ENCODE measurements around the gene SF3A2.

The SF3A2 gene

DNA sequence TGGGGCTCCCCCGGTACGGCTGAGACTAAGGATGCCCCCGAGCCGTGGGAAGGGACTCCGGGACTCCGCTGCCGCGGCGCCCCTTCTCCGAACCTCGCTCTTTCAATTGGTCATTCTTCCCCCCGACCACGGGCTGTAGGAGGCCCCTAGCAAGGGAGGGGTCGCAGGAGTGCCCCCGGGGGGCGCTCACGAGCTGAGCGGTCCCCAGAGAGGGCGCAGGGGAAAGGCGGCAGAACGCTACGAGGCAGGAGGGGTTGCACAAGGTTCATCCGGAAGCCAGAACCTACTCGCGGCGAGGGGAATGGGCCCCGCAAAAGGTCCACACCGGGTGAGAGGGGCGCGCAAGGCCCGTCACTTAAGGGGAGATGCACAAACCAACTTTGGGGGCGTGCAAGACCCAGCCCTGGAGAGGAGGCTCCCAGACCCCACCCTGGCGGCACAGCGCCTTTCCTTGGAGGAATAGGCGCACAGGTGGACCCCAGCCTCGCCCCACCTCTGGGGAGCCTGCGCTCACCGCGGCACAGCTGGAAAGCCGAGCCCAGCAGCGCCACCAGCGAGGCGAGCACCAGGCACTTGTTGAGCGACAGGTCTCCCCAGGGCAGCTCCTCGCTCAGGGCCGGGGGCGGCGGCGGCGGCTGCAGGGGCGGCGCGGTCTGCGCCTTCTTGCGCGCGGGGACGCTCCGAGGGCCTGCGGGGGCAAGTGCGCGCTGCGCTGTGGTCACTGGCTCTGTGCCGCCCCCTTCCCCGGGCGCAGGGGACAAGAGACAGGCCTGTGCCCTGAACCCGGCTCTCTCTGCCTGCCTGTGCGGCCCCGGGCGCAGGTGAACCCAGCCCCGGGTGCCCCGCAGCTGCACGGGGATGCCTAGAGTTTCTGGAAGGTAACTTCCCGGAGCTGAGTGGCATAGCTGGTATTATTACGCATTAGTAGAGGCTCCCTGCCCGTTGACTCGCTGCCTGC lies 16.8 kb downstream of the SF3A2 start:
- no peak for DNase-seq (ENCODE audit: low spot score)

DNA sequence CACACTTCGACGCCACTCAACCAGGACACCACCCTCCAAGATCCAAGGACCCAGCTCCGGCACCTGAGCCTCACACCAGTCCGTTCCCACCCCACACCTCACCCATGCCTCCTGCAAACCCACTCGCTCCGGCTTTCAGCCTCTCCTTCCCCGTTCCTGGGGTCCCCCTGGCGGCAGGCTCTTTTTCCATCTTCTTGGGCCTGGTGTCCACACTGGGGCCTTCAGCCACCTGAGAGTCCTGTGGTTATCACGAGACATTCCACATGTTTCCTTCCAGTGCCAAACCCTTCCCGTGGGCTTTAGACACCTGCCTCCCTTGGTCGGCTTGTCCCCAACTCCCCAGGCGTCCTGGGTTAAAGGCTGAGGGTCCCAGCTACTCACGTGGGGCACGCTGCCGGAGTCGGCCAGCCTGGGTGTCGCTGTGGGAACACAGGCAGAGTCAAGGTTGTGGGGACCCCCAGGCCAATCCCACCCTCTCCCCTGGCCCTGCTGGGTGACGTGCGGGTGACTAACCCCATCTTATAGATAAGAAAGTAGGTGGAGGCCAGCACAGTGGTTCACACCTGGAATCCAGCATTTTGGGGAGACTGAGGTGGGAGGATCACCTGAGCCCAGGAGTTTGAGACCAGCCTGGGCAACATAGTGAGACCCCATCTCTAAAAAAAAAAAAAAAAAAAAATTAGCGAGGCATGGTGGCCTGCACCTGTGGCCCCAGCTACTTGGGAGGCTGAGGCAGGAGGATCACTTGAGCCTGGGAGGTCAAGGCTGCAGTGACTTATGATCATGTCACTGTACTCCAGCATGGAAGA lies 17.6 kb downstream of the SF3A2 start:
- no peak for DNase-seq (ENCODE audit: low spot score)

DNA sequence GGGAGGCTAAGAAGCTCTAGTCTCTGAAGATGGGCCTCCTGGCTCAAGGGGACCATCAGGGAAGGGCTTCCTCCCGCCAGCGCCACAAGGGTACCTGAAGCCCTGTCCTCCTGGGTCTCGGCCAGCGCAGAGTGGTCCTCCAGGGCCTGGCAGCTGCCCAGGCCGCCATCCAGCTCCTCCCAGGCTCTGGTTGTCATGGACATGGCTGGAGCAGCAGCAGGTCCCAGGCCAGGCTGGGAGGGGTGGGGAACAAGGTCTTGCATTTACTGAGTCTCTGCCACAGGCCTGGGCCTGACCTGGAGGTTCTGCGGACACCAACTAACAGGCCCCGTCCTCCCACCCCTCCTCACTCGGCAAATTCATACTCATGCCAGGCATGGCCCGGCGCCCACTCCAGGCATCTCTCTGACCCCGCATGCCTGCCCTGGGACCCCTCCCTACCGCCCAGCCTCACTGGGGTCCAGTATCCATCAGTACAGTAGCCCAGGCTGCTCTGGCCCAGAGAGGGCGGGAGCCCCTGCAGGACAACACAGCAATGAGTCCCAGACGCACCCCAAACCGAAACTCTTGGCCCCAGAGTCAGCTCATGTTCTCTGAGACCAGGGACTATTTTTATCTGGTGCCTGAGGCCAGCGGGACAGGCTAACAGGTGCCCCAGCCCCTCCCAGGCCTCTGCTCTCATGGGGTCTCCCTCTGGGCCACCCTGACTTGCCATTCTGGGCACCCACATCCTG lies 18.7 kb downstream of the SF3A2 start:
- DNase-seq (ENCODE audit: low spot score): no peak

DNA sequence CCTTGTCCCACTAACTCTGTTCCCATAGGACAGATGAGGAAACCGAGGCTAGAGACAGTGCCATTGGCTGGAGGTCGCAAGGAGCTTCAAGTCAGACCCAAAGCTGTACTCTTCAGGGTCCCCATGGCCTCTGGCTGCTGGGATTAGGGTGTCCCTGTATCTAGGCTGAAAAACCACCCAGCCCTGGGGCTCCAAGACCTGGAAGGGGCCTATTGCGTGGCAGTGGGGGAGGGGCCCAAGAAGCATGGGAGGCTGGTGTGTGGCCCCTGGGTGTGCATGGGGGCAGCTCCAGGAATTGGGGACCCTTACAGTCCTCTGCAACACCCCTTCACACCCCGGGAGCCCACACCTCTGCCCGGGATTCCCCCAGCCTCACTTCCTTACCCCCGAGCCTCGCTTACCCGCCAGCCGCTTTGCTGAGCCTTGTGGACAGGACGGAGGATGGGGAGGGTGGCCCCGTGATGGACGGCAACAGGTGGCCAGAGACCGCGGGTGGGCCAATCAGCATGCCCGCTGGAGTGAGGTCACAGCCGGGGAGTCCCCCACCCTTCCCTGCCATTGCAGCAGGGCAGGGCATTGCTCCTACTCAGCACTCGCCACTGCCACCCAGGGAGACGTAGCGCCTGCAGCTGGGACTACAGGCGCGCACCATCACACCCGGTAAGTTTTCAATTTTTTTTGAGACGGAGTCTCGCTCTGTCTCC lies 19.5 kb downstream of the SF3A2 start, which contains the start of gene JSRP1:
Gene JSRP1, minus strand, starts transcription at position 436 of the 704 bp plus-strand sequence. CDS start 1,103 bp downstream, outside the sequence.
- DNase-seq (ENCODE audit: low spot score): peak; percentile 56

DNA sequence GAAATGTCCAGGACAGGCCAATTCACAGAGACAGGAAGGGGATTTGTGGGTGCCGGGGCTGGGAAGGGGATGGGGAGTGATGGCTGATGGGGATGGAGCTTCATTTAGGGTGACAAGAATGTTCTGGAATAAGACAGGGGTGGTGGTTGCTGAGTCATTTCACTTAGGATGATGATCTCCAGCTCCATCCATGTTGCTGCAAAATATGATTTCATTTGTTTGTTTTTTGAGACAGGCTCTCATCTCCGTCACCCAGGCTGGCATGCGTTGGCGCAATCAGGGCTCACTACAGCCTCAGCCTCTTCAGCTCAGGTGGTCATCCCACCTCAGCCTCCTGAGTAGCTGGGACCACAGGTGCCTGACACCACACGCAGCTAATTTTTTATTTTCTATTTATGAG lies 22.7 kb downstream of the SF3A2 start:
- no peak for DNase-seq (ENCODE audit: low spot score)

DNA sequence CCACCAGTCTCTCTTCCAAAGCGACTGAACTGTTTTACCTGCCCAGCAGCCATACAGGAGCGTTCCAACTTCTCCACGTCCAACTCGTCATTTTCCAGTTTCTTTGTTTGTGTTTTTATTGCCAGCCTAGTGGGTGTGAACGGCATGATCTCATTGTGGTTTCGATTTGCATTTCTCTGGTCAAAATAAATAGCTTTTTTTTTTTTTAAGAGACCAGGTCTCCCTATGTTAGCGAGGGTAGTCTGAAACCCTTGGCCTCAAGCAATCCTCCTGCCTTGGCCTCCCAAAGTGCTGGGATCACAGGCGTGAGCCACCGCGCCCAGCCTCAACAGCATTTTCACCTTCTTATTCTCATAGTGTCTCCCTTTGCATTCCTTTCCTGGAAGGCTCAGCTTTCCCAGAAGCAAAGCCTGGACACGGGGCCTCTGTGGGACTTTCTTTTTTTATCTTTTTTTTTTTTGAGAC lies 23.7 kb downstream of the SF3A2 start:
- no peak for DNase-seq (ENCODE audit: low spot score)

DNA sequence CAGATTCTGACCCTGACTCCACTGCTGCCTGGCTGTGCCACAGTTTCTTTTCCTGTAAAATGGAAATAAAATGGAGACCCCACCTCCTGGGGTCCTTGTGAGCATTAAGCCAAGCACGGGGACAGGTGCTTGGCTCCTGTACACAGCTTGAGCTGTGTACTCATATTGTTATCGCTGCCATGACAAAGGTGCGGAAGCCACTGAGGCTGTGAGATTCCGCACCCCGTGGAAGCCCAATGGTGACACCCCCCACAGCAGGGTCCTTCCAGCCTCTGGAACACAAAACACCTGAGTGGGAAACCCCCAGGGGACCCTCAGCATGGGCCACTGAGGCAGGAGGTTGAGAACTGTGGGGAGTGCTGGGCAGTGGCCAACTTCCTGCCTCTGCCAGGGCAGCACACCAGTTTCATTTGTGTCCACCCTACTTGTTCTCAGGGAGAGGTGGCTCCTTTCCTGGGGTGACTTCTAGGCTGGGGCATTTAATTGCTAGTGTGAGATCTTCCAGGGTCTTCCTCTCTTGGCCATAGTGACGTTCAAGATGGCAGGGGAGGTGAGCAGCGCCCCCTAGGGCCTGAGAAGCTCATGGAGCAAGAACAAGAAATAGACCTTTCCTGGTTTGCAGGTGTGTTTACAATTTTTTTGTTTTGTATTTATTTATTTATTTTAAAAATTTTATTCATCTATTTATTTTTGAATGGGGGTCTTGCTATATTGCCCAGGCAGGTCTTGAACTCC lies 25.0 kb downstream of the SF3A2 start:
- DNase-seq (ENCODE audit: low spot score): peak; percentile 31

DNA sequence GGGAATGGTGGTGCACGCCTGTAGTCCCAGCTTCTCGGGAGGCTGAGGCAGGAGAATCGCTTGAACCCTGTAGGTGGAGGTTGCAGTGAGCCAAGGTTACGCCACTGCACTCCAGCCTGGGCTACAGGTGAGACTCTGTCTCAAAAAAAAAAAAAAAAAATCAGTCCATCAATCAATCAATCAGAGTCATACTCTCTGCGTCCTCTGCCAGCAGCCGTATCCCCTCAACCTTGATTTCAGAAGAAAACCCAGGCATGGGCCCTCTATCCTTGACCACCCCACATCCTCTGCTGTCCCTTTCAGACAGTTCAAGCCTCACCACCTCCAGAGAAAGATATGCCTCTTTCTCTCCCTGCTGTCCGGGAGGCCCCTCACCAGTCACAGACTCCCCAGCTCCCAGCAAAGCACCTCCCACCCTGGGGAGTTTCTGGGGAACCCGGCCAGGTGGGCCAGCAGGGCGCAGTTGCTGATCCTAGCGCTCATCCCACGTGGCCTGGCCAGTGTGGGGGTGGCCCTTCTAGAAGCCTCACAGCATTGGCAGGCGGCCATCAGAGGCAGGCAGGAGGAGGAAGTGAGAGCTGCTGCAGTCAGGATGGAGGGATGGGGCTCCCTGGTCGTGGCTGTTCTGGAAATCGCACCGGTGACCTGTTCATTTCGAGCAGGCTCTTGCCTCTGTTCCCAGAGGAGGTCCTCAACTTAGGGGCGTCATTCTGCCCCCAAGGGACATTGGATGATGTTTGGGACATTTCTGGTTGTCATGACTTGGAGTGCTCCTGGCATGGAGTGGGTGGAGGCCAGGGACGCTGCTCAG lies 29.8 kb downstream of the SF3A2 start:
- peak; percentile 71 for DNase-seq (ENCODE audit: low spot score)

DNA sequence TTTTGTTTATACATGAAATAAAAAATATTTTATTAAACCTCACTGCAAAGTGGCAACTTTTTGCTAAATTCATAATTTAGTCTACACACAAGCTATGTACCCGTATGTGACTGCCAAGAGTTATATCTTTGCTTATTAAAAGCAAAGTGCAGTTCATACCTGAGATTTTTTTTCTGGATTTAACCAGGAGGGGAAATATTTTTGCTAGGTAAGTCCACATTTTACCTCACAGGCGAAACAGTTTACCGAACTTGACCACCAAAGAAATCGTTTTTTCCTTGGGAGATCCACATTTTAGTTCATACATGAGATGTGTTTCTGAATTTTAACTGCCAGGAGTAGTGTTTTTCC lies 31.8 kb downstream of the SF3A2 start:
- DNase-seq (ENCODE audit: low spot score): no peak

DNA sequence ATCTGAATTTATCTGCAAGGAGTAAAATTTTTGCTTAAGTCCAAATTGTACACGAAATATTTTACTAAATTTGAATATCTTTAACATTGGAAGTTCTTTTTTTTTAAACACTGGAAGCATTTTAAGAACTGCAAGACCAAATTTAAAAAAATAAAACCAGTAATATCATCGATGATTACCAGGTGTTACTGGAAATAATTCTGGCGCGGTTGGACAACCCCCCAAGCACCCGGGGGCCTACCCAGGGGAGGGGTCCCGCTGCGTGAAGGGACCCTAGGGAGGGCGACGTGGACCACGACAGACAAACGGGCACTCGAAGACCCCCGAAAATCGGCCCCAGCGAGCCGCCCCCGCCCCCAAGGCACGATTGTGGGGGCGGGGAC lies 32.2 kb downstream of the SF3A2 start:
- no peak for DNase-seq (ENCODE audit: low spot score)

DNA sequence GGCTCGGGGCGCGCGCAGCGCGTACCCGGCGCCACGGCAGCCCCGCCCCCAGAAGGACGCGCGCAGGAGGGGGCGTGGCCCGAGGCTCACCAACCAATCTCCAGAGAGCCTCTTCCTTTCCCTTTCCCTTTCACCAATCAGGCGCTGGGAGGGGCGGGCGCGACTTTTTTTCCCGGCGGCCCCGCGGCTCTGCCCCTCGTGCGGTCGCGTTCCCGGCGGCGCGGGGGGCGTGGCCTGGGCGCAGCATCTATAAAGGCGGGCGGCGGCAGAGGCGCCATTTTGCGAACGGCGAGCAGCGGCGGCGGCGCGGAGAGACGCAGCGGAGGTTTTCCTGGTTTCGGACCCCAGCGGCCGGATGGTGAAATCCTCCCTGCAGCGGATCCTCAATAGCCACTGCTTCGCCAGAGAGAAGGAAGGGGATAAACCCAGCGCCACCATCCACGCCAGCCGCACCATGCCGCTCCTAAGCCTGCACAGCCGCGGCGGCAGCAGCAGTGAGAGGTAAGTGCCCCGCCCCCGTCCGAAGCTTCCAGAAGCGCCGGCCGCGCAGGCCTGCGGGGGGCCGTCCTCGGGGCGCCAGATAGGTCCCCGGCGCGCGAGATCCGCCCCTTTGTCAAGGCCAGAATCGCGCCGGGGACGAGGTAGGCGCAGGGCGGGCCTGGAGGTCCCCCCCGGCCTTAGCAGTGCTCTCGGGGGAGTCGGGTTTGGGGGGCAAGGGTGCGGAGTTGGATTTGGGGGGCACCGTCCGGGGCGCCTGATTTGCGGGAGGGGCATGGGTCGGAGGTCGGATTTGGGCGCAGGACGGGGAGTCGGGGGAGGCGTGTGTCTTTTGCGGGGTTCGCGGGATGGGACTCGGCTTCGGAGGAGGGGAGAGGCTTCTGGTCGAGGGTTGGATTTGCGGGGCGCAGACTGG lies 32.9 kb downstream of the SF3A2 start:
- peak; percentile 97 for DNase-seq (ENCODE audit: low spot score)

DNA sequence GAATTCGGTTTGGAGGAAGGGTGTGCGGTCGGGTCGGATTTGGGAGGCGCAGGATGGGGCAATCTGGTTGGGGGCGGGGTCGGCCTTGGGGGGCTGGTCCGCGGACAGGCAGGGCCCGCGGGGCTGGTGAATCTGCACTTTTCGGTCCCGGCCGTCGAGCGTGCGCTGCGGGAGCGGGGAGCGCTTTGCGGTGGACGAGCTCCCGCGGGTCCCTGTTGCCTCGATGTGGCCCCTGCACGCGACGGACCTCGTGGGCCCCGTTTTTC lies 33.5 kb downstream of the SF3A2 start:
- no peak for DNase-seq (ENCODE audit: low spot score)

DNA sequence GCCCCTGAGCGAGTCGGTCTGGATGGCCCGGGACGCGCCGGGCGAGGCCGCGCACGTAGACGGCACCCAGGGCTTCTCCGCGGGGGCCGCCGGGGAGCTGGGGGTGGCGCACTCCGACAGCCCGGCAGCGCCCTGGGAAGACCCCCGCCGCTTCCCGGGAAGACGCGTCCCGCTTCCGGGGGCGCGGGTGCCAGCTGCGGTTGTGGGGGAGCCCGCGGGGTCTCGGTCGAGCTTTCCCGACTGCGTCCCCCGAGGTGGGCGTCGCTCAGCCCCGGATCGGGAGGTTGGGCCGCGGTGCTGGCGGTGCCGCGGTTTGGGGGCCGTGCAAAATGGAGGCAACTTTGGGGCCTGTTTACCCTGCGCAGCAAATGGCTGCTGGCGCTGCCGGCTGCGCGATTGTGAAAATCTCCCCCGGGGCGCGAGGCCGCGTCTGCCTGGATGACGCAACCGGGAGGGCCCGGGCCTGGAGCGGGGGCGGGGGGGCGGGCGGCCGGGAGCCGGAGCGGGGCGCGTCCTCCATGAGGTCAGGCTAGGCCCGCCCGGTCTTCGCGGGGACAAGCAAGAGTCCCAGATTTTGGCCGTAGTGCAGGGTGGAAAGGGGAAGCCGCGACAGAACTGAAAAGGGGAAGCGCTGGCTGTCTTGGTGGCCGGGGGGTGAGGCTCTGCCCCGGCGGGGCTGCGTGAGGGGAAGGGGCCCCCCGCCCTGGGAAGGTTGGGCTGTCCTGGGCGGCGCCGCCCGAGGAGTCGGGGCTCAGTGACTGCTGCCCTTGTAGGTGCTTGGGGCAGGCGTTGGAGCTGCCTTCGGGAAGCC lies 34.0 kb downstream of the SF3A2 start:
- DNase-seq (ENCODE audit: low spot score): peak; percentile 82

DNA sequence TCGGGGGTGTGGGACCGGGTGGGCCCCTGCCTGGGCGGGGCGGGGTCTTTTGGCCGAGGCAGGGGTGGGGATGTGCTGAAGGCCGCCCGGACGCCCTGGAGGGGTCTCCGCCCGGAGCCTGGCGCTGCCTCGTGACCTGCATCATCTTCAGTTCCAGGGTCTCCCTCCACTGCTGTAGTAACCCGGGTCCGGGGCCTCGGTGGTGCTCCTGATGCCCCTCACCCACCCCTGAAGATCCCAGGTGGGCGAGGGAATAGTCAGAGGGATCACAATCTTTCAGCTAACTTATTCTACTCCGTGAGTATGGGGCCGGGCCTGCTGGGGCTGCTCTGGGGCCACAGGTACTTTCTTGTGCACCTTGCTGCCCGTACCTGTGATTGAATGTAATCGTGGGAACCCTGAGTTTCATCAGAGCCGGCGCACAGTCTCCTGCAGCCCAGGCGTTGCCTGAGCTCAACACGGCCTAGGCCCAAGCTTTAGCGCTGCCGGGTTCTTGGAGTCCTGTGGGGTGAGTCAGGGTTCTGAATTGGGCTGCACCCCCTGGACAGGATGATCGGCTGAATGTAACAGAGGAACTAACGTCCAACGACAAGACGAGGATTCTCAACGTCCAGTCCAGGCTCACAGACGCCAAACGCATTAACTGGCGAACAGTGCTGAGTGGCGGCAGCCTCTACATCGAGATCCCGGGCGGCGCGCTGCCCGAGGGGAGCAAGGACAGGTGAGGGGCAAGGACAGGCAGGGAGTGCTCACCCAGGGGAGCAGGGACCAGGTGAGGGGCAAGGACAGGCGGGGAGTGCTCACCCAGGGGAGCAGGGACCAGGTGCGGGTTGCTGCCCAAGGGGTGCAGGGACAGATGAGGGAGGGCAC lies 34.8 kb downstream of the SF3A2 start:
- peak; percentile 82 for DNase-seq (ENCODE audit: low spot score)

DNA sequence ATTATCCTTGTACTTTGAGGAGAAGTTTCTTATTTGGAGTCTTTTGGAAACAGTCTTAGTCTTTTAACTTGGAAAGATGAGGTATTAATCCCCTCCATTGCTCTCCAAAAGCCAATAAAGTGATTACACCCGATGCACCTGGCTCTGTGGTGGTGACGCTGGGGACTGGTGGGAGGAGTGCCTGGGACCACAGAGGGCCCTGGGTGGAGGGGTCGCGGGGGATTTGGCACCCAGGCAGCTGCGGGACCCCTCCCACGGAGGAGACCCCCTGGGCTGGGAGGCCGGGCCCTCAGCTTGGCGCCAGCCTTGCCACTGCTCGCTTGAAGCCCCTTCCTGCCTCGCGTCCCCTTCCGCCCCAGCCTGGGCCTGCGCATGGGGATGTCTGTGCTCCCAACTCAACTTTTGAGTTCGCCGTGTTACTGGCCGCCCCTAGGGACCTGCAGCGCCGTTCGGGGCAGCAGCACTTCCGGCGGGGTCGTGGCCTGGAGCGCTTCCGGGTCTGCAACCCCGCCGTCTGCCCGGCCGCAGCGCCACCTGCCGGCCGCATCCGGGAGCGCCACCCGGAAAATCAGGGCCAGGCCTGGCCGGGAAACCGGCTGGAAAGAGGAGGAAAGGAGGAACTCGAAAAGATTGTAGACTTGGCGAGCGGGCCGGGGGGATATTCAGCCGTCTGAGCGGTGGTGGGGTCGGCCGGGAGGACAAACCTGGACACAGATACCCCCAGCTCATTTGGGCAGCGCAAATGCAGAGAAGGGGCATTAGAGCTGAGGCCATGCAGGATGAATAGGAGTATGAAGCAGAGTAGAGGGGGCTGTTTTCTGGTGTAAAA lies 36.9 kb downstream of the SF3A2 start:
- peak; percentile 76 for DNase-seq (ENCODE audit: low spot score)

DNA sequence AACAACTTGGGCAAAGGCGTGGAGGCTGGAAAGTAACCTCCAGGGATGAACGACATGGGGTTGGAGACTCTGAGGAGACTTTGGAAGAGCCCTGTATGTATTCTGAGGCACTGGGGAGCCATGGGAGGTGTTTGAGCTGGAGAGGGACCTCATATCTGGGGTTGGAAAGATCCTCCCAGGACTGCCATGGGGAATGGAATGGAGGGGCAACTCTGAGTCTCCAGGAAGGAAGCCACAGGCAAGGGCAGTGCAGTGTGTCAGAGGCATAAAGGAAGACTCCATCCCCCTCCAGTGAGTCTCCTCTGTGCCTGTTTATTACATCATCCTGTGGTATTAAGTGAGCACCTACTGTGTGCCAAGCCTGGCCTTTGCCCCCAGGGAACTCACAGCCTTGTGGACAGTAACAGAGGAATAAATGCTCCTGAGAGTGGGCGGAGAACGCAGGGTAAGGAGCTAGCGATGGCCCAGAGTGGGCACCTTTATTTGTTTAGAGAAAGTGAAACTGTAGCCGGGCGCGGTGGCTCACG lies 37.6 kb downstream of the SF3A2 start:
- DNase-seq (ENCODE audit: low spot score): peak; percentile 28
